Muscle of leg (tissue), 11 donors: ENCODE results near the gene ARHGEF16. TPM values are rescaled to one million over a fixed set of nuclear protein-coding genes. Genes with fewer than 3 reads are reported as not detected.
A peak's percentile ranks its signal among the peaks of the same experiment; 100 is the strongest.

Experiments used
- DNase-seq: peaks from one replicate; pipeline ENCODE4 v3.0.0; 2013
- H3K27ac ChIP-seq: one replicate; pipeline ENCODE4 v1.5.1; 2013; ENCODE audit warnings: mild to moderate bottlenecking, low read length, control low read depth
- H3K27me3 ChIP-seq: one replicate; pipeline ENCODE4 v1.6.1; 2013; ENCODE audit warnings: low read length; ENCODE audit not compliant: control insufficient read depth, insufficient read depth
- H3K36me3 ChIP-seq: one replicate; pipeline ENCODE4 v1.6.1; 2013; ENCODE audit warnings: low read length; ENCODE audit not compliant: control insufficient read depth, insufficient read depth
- H3K4me1 ChIP-seq: one replicate; pipeline ENCODE4 v1.6.1; 2013; ENCODE audit warnings: low read length; ENCODE audit not compliant: control insufficient read depth, insufficient read depth
- H3K4me3 ChIP-seq: one replicate; pipeline ENCODE4 v1.5.1; 2013; ENCODE audit warnings: low read length, control low read depth
- H3K9me3 ChIP-seq: replicated peaks from 2 replicates; pipeline ENCODE4 v1.6.1; 2013; ENCODE audit warnings: low read depth, low read length; ENCODE audit not compliant: control insufficient read depth
- WGBS: methylation state at CpG from one replicate; pipeline ENCODE4 v1.1.5; 2013; ENCODE audit warnings: missing lambda C conversion rate; ENCODE audit not compliant: insufficient coverage; 5-methylcytosine and 5-hydroxymethylcytosine counted together
- polyA plus RNA-seq, 8 donors: library from polyadenylated mRNA; unstranded; fragments of 120-200 nt; gene quantifications; one replicate each; pipeline versions ENCODE4 v1.2.1 to v1.2.3, GENCODE V29; 2013; ENCODE audit warnings: inconsistent platforms in 1 of 8, low replicate concordance in 1 of 8; ENCODE audit not compliant: insufficient read length in 8 of 8, insufficient read depth in 1 of 8
- total RNA-seq: library from RNA; stranded (reverse); fragments of 120-200 nt; gene quantifications from one replicate; pipeline ENCODE4 v1.2.4, GENCODE V29; 2013

ARHGEF16 gene
- total and polyA plus RNA-seq, 9 donors: 0.35 to 2.3 (median 0.53) TPM

GRCh38 chr1:3456449-3456963 lies 2.0 kb downstream of the ARHGEF16 start:
- H3K4me3 ChIP-seq: no peak overlapping the region
- H3K36me3 ChIP-seq: no peaks in the 10 kb centered on the region
- no peak for DNase-seq
- 81% methylated on average over 10 of the region's 12 CpGs for WGBS
- H3K4me1 ChIP-seq: peaks cover 60% of the 10 kb centered on the region
- H3K27ac ChIP-seq: no peak overlapping the region
- H3K9me3 ChIP-seq: no peaks in the 10 kb centered on the region
- H3K27me3 ChIP-seq: peaks cover 20% of the 10 kb centered on the region

- Histone ChIP-seq H3K27me3 (peaks cover 20% of the 10 kb centered on the region), H3K4me3 (no peak overlapping the region), H3K27ac (peak overlapping the region; percentile 67), H3K4me1 (peaks cover 60% of the 10 kb centered on the region), H3K36me3 (no peaks in the 10 kb centered on the region), H3K9me3 (no peaks in the 10 kb centered on the region)
- 78% methylated on average over 17 of the region's 29 CpGs for WGBS
- DNase-seq: no peak
These were observed 2.8 kb downstream of the ARHGEF16 start for GRCh38 chr1:3456964-3457909.

GRCh38 chr1:3457910-3458883 lies 3.7 kb downstream of the ARHGEF16 start:
- Histone ChIP-seq H3K9me3 (no peaks in the 10 kb centered on the region), H3K36me3 (no peaks in the 10 kb centered on the region), H3K4me1 (peaks cover 60% of the 10 kb centered on the region), H3K27me3 (peaks cover 17% of the 10 kb centered on the region), H3K27ac (peak overlapping the region; percentile 67), H3K4me3 (no peak overlapping the region)
- 32% methylated on average over 12 of the region's 18 CpGs for WGBS
- DNase-seq: peak; percentile 61

- no peak overlapping the region for H3K27ac ChIP-seq
- H3K4me1 ChIP-seq: peaks cover 63% of the 10 kb centered on the region
- peaks cover 7% of the 10 kb centered on the region for H3K27me3 ChIP-seq
- H3K36me3 ChIP-seq: no peaks in the 10 kb centered on the region
- no peak overlapping the region for H3K4me3 ChIP-seq
- no peak for DNase-seq
- 74% methylated on average over 20 of the region's 24 CpGs for WGBS
- no peaks in the 10 kb centered on the region for H3K9me3 ChIP-seq
These were observed 4.8 kb downstream of the ARHGEF16 start for GRCh38 chr1:3459051-3459908.

GRCh38 chr1:3459940-3460671 lies 5.6 kb downstream of the ARHGEF16 start:
- Histone ChIP-seq H3K27ac (peak overlapping the region; percentile 62), H3K27me3 (peaks cover 5% of the 10 kb centered on the region), H3K4me3 (no peak overlapping the region), H3K9me3 (no peaks in the 10 kb centered on the region), H3K36me3 (no peaks in the 10 kb centered on the region), H3K4me1 (peaks cover 65% of the 10 kb centered on the region)
- WGBS: 69% methylated on average over 22 of the region's 23 CpGs
- DNase-seq: peak; percentile 53

- Histone ChIP-seq H3K36me3 (no peaks in the 10 kb centered on the region), H3K9me3 (no peaks in the 10 kb centered on the region), H3K4me1 (peaks cover 67% of the 10 kb centered on the region), H3K27me3 (peaks cover 1% of the 10 kb centered on the region), H3K4me3 (no peak overlapping the region), H3K27ac (peak overlapping the region; percentile 40)
- no peak for DNase-seq
- WGBS: 39% methylated on average over 10 of the region's 14 CpGs
These were observed 6.2 kb downstream of the ARHGEF16 start for GRCh38 chr1:3460672-3461131.

- Histone ChIP-seq H3K36me3 (no peaks in the 10 kb centered on the region), H3K4me1 (peaks cover 74% of the 10 kb centered on the region), H3K27me3 (no peaks in the 10 kb centered on the region), H3K27ac (no peak overlapping the region), H3K9me3 (no peaks in the 10 kb centered on the region), H3K4me3 (no peak overlapping the region)
- 90% methylated on average over 29 of the region's 30 CpGs for WGBS
- no peak for DNase-seq
These were observed 6.9 kb downstream of the ARHGEF16 start for GRCh38 chr1:3461238-3461933.

GRCh38 chr1:3461934-3462275 lies 7.4 kb downstream of the ARHGEF16 start:
- H3K36me3 ChIP-seq: no peaks in the 10 kb centered on the region
- H3K9me3 ChIP-seq: no peaks in the 10 kb centered on the region
- H3K27me3 ChIP-seq: no peaks in the 10 kb centered on the region
- H3K4me1 ChIP-seq: peaks cover 72% of the 10 kb centered on the region
- no peak overlapping the region for H3K27ac ChIP-seq
- no peak overlapping the region for H3K4me3 ChIP-seq
- WGBS: 62% methylated on average over 2 of the region's 13 CpGs
- DNase-seq: no peak
